Measurements from ENCODE around the gene URB1.
A peak's percentile ranks its signal among the peaks of the same experiment; 100 is the strongest.
"Not testable (repeated sequence)": the region's sequence is repeated elsewhere in the genome, so short reads cannot be mapped to it uniquely, and the experiment has no call there.

The URB1 gene

DNA sequence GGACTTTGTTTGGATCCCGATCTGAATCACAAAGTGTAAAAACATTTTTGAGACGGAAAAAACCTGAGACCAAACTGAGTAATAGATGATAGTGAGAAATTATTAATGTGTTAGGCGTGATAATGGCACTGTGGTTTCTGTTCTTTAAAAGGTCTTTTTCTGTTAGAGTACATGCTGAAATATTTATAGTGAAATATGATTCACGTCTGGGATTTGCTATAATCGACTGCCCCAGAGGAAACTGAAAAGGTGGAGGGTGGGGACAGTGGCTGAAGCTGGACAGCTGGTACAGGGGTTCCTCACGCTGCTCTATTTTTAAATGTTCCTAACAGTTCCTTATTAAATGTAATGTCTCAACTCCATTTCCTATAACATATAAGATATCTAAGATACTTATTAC, 11.2 kb downstream of the URB1 start:
- Histone ChIP-seq H3K27ac (ENCODE audit: low read depth, low read length) (peak overlapping the region; percentile 50), H3K36me3 (ENCODE audit: control insufficient read depth, insufficient read depth, low read length) (peaks cover 15% of the 10 kb centered on the region), H3K4me3 (ENCODE audit: low read length) (no peak overlapping the region)

DNA sequence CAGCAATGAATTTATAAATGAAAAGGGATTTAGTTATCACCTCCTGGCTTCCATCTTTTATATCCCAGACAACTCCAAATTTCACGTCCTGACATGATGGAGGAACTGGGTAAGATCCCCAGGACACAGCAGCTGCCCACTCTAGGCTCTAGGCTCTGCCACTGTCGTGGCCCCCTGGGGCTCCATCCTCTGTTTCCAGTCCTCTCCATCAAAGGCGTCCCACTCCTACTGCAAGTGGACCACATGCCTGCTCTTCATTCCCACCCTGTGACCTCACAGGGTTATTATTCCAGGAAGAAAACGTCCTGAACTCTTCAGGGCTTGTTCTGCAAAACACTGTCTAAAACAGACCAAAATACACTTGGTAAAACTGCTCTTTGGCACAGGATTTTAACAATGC, 11.9 kb downstream of the URB1 start:
- Histone ChIP-seq H3K4me3 (ENCODE audit: low read length) (no peak overlapping the region), H3K27ac (ENCODE audit: low read depth, low read length) (no peak overlapping the region), H3K4me1 (ENCODE audit: control insufficient read depth, insufficient read depth, low read length) (no peaks in the 10 kb centered on the region), H3K27me3 (ENCODE audit: control insufficient read depth, insufficient read depth, low read length) (no peaks in the 10 kb centered on the region), H3K9ac (ENCODE audit: low read length) (no peak overlapping the region), H3K36me3 (ENCODE audit: control insufficient read depth, insufficient read depth, low read length) (peaks cover 15% of the 10 kb centered on the region)

More for the DNA sequence above, 11.2 kb downstream of the URB1 start:
- Histone ChIP-seq H3K9ac (ENCODE audit: low read length) (no peak overlapping the region), H3K27me3 (ENCODE audit: control insufficient read depth, insufficient read depth, low read length) (no peaks in the 10 kb centered on the region), H3K4me1 (ENCODE audit: control insufficient read depth, insufficient read depth, low read length) (no peaks in the 10 kb centered on the region)

GRCh38 chr21:32378956-32379355, 13.9 kb downstream of the URB1 start:
- H3K27me3 ChIP-seq (ENCODE audit: control insufficient read depth, insufficient read depth, low read length): no peaks in the 10 kb centered on the region
- H3K4me1 ChIP-seq (ENCODE audit: control insufficient read depth, insufficient read depth, low read length): no peaks in the 10 kb centered on the region
- no peak overlapping the region for H3K4me3 ChIP-seq (ENCODE audit: low read length)
- H3K27ac ChIP-seq (ENCODE audit: low read depth, low read length): no peak overlapping the region
- no peak overlapping the region for H3K9ac ChIP-seq (ENCODE audit: low read length)
- H3K36me3 ChIP-seq (ENCODE audit: control insufficient read depth, insufficient read depth, low read length): peaks cover 15% of the 10 kb centered on the region

- no peaks in the 10 kb centered on the region for H3K27me3 ChIP-seq (ENCODE audit: control insufficient read depth, insufficient read depth, low read length)
- no peaks in the 10 kb centered on the region for H3K4me1 ChIP-seq (ENCODE audit: control insufficient read depth, insufficient read depth, low read length)
- H3K27ac ChIP-seq (ENCODE audit: low read depth, low read length): no peak overlapping the region
- no peak overlapping the region for H3K9ac ChIP-seq (ENCODE audit: low read length)
- H3K36me3 ChIP-seq (ENCODE audit: control insufficient read depth, insufficient read depth, low read length): peaks cover 11% of the 10 kb centered on the region
- H3K4me3 ChIP-seq (ENCODE audit: low read length): no peak overlapping the region
These were observed 14.8 kb downstream of the URB1 start for GRCh38 chr21:32377991-32378390.

GRCh38 chr21:32377506-32377905, 15.3 kb downstream of the URB1 start:
- Histone ChIP-seq H3K27me3 (ENCODE audit: control insufficient read depth, insufficient read depth, low read length) (no peaks in the 10 kb centered on the region), H3K4me3 (ENCODE audit: low read length) (no peak overlapping the region), H3K27ac (ENCODE audit: low read depth, low read length) (no peak overlapping the region), H3K4me1 (ENCODE audit: control insufficient read depth, insufficient read depth, low read length) (no peaks in the 10 kb centered on the region), H3K9ac (ENCODE audit: low read length) (no peak overlapping the region), H3K36me3 (ENCODE audit: control insufficient read depth, insufficient read depth, low read length) (peaks cover 7% of the 10 kb centered on the region)

DNA sequence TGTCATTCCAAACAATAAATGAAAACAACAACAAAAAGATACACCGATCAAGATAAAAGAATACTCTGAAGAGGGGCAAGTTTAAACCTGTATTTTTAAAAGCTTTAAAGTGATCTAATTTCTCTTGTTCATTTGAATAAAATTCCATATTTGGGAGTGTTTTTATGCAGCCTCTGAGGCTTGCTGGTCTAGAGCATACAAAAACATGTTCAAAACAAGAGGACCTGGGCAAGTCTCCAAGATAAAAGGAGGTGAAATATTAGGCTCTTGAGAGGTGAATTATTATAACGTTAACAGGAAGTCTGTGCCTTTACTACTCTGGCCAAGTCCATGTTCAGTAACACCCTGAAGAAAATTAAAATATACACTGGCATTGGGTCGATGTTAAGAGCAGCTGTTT, 20.1 kb downstream of the URB1 start:
- Histone ChIP-seq H3K27ac (ENCODE audit: low read depth, low read length) (peak overlapping the region; percentile 75), H3K27me3 (ENCODE audit: control insufficient read depth, insufficient read depth, low read length) (no peaks in the 10 kb centered on the region), H3K36me3 (ENCODE audit: control insufficient read depth, insufficient read depth, low read length) (peaks cover 3% of the 10 kb centered on the region), H3K9ac (ENCODE audit: low read length) (no peak overlapping the region), H3K4me1 (ENCODE audit: control insufficient read depth, insufficient read depth, low read length) (peaks cover 12% of the 10 kb centered on the region), H3K4me3 (ENCODE audit: low read length) (no peak overlapping the region)

DNA sequence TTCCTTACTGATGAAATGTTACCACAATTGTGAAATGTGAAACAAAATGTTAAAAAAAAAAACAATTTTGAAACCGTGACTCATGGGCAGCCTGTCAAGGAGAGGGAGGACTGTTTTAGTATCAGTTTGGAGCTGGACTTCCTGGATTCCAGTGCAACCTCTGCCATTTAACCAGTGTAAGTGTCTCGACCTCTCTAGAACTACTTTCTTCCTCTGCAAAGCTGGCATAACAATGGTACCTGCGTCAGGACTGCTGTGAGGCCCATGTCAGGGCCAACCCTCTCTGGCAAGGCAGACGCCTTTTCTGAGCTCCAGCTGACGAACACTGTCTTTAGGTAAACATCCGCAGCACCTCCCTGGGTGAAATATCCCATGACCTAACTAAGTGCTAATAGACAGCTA, 20.9 kb downstream of the URB1 start:
- Histone ChIP-seq H3K27me3 (ENCODE audit: control insufficient read depth, insufficient read depth, low read length) (no peaks in the 10 kb centered on the region), H3K9ac (ENCODE audit: low read length) (no peak overlapping the region), H3K36me3 (ENCODE audit: control insufficient read depth, insufficient read depth, low read length) (peaks cover 6% of the 10 kb centered on the region), H3K4me3 (ENCODE audit: low read length) (no peak overlapping the region), H3K27ac (ENCODE audit: low read depth, low read length) (peak overlapping the region; percentile 75), H3K4me1 (ENCODE audit: control insufficient read depth, insufficient read depth, low read length) (peaks cover 12% of the 10 kb centered on the region)

DNA sequence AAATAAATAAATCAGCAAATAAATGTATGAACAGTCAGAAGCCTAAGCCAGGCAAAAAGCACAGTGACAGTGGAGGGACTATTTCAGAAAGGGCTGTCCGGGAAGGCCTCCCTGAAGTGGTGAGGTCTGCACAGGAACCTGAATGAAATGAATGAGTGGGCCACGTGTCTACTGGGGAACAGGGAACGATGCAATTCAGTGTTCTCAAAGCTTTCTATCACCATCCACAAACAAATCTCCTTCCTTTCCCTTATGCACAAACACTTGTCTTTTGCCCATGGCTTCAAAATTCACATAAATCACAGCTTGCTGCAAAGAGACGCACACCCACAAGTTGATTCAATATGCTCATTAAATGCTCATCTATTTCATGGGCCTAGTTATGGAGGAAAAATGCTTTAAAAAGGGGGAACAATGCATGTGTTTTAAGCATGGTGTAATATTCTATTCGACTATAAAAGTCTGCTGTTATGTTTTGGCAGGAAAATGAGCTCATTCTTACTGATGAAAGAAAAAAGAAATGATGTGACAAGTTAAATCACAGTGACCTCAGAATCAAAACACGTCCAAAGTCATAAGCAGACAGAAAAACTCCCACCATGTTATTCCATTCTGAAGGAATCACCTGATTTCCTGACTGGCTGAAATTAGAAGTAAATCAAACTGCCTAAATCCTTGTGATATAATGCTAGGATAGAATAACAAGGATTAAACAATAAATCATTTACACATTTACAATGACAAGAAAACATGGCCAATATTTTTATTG, 21.6 kb downstream of the URB1 start:
- Histone ChIP-seq H3K4me1 (ENCODE audit: control insufficient read depth, insufficient read depth, low read length) (peaks cover 12% of the 10 kb centered on the region), H3K27ac (ENCODE audit: low read depth, low read length) (peak overlapping the region; percentile 75), H3K27me3 (ENCODE audit: control insufficient read depth, insufficient read depth, low read length) (no peaks in the 10 kb centered on the region), H3K9ac (ENCODE audit: low read length) (no peak overlapping the region), H3K4me3 (ENCODE audit: low read length) (no peak overlapping the region), H3K36me3 (ENCODE audit: control insufficient read depth, insufficient read depth, low read length) (peaks cover 11% of the 10 kb centered on the region)

DNA sequence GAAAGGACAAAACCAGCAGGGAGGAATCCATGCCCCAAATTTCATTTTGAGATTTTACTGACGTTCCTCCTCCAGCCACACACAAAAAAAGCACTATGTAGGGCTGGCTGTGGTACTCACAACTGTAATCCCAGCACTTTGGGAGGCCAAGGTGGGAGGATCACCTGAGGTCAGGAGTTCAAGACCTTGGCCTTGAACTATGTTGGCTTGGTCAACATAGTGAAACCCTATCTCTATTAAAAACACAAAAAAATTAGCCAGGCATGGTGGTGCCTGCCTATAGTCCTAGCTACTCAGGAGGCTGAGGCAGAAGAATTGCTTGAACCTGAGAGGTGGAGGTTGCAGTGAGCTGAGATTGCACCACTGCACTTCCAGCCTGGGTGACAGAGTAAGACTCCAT, 23.9 kb downstream of the URB1 start:
- not testable (repeated sequence) for H3K4me3 ChIP-seq (ENCODE audit: low read length); H3K9ac ChIP-seq (ENCODE audit: low read length); H3K27ac ChIP-seq (ENCODE audit: low read depth, low read length); H3K27me3 ChIP-seq (ENCODE audit: control insufficient read depth, insufficient read depth, low read length)
- Histone ChIP-seq H3K36me3 (ENCODE audit: control insufficient read depth, insufficient read depth, low read length) (peaks cover 16% of the 10 kb centered on the region), H3K4me1 (ENCODE audit: control insufficient read depth, insufficient read depth, low read length) (peaks cover 12% of the 10 kb centered on the region)

GRCh38 chr21:32368386-32368785, 24.4 kb downstream of the URB1 start:
- Histone ChIP-seq H3K36me3 (ENCODE audit: control insufficient read depth, insufficient read depth, low read length) (peaks cover 16% of the 10 kb centered on the region), H3K4me3 (ENCODE audit: low read length) (no peak overlapping the region), H3K27ac (ENCODE audit: low read depth, low read length) (no peak overlapping the region), H3K27me3 (ENCODE audit: control insufficient read depth, insufficient read depth, low read length) (no peaks in the 10 kb centered on the region), H3K9ac (ENCODE audit: low read length) (no peak overlapping the region), H3K4me1 (ENCODE audit: control insufficient read depth, insufficient read depth, low read length) (peaks cover 12% of the 10 kb centered on the region)

DNA sequence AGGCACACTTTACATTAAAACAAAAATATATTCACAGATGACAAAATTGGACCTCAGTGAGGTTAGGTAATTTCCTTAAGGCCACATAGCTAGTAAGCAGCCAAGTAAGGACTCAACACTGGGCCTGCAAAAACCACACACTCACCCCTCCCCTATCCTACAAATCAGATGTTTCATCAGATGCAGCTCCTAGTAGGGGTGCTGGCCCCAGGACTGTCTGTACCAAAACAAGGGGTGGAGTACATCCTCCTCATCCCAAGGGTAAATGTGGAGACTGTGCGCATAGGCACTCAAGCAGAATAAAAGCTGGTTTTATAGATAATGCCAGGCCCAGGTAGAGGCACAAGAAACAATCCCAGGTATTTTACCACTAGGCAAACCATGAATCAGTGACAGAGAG, 25.7 kb downstream of the URB1 start:
- H3K27me3 ChIP-seq (ENCODE audit: control insufficient read depth, insufficient read depth, low read length): no peaks in the 10 kb centered on the region
- H3K9ac ChIP-seq (ENCODE audit: low read length): no peak overlapping the region
- H3K4me3 ChIP-seq (ENCODE audit: low read length): no peak overlapping the region
- H3K27ac ChIP-seq (ENCODE audit: low read depth, low read length): no peak overlapping the region
- peaks cover 10% of the 10 kb centered on the region for H3K4me1 ChIP-seq (ENCODE audit: control insufficient read depth, insufficient read depth, low read length)
- H3K36me3 ChIP-seq (ENCODE audit: control insufficient read depth, insufficient read depth, low read length): peaks cover 26% of the 10 kb centered on the region

GRCh38 chr21:32366191-32366590, 26.6 kb downstream of the URB1 start:
- Histone ChIP-seq H3K36me3 (ENCODE audit: control insufficient read depth, insufficient read depth, low read length) (peaks cover 31% of the 10 kb centered on the region), H3K4me1 (ENCODE audit: control insufficient read depth, insufficient read depth, low read length) (peaks cover 4% of the 10 kb centered on the region), H3K27me3 (ENCODE audit: control insufficient read depth, insufficient read depth, low read length) (no peaks in the 10 kb centered on the region), H3K9ac (ENCODE audit: low read length) (no peak overlapping the region), H3K4me3 (ENCODE audit: low read length) (no peak overlapping the region), H3K27ac (ENCODE audit: low read depth, low read length) (no peak overlapping the region)

DNA sequence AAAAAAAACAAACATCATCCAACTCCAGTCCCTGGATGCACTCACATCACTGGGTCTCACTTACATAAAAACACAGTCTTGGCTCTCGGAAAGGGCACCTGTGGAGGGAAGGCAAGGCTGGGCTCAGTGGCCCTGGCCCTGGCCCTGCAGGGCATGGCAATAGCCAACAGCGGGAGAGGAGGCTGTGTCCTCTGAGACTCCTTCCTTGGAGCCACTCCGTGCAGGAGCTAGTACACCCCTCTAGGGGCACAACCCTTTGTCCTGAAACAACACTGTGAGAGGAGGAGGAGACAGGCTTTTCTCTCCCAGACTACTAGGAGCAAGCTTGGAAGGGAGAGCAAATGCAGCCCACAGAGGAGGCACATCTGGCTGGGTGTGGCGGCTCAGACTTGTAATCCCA, 28.0 kb downstream of the URB1 start:
- Histone ChIP-seq H3K4me1 (ENCODE audit: control insufficient read depth, insufficient read depth, low read length) (no peaks in the 10 kb centered on the region), H3K9ac (ENCODE audit: low read length) (no peak overlapping the region), H3K4me3 (ENCODE audit: low read length) (no peak overlapping the region), H3K27me3 (ENCODE audit: control insufficient read depth, insufficient read depth, low read length) (no peaks in the 10 kb centered on the region), H3K27ac (ENCODE audit: low read depth, low read length) (no peak overlapping the region), H3K36me3 (ENCODE audit: control insufficient read depth, insufficient read depth, low read length) (peaks cover 35% of the 10 kb centered on the region)

Data from rectal smooth muscle tissue (tissue), 1 donor.